Trophoblast cell (in vitro differentiated cells and primary cell): ENCODE data around the gene MACROD2.
A peak's percentile ranks its signal among the peaks of the same experiment; 100 is the strongest.

ENCODE experiments used
- DNase-seq, 2 donors: peaks; one replicate each; pipeline ENCODE4 v3.0.0-alpha.2; 2016
- H2AFZ ChIP-seq: 2 replicates; pipeline ENCODE4 v1.6.1; 2013; ENCODE audit warnings: low read length, moderate library complexity, mild to moderate bottlenecking; ENCODE audit not compliant: insufficient read depth, poor library complexity
- H2AK5ac ChIP-seq: 2 replicates; pipeline ENCODE4 v1.6.1; 2013; ENCODE audit warnings: mild to moderate bottlenecking, low read length
- H2BK120ac ChIP-seq: 2 replicates; pipeline ENCODE4 v1.6.1; 2013; ENCODE audit warnings: low read length, mild to moderate bottlenecking, moderate library complexity; ENCODE audit not compliant: insufficient read depth, poor library complexity
- H2BK12ac ChIP-seq: 2 replicates; pipeline ENCODE4 v1.6.1; 2013; ENCODE audit warnings: mild to moderate bottlenecking, low read length, moderate library complexity
- H2BK5ac ChIP-seq: 2 replicates; pipeline ENCODE4 v1.6.1; 2013; ENCODE audit warnings: low read length, low read depth, moderate library complexity, mild to moderate bottlenecking; ENCODE audit not compliant: poor library complexity
- H3K14ac ChIP-seq: 2 replicates; pipeline ENCODE4 v1.6.1; 2013; ENCODE audit warnings: mild to moderate bottlenecking, low read length
- H3K18ac ChIP-seq: 2 replicates; pipeline ENCODE4 v1.6.1; 2013; ENCODE audit warnings: mild to moderate bottlenecking, low read length
- H3K23ac ChIP-seq: 2 replicates; pipeline ENCODE4 v1.6.1; 2013; ENCODE audit warnings: low read length
- H3K27ac ChIP-seq: 2 replicates; pipeline ENCODE4 v1.5.1; 2013; ENCODE audit warnings: low read depth, mild to moderate bottlenecking, inconsistent platforms, low read length, moderate library complexity
- H3K27me3 ChIP-seq: 2 replicates; pipeline ENCODE4 v1.6.1; 2013; ENCODE audit warnings: inconsistent platforms, mild to moderate bottlenecking, low read length, moderate library complexity; ENCODE audit not compliant: insufficient read depth
- H3K36me3 ChIP-seq, 2 experiments: 1 replicate in 1 of 2; 2 replicates in 1 of 2; pipeline ENCODE4 v1.6.1; 2013; ENCODE audit warnings: low read length in 2 of 2, mild to moderate bottlenecking in 2 of 2, moderate library complexity in 1 of 2; ENCODE audit not compliant: insufficient read depth in 2 of 2, control insufficient read depth in 1 of 2
- H3K4ac ChIP-seq: 2 replicates; pipeline ENCODE4 v1.6.1; 2013; ENCODE audit warnings: low read depth, mild to moderate bottlenecking, low read length, moderate library complexity
- H3K4me1 ChIP-seq, 2 experiments: 1 replicate in 1 of 2; 2 replicates in 1 of 2; pipeline ENCODE4 v1.6.1; 2013; ENCODE audit warnings: low read length in 2 of 2, mild to moderate bottlenecking in 2 of 2, moderate library complexity in 1 of 2; ENCODE audit not compliant: insufficient read depth in 2 of 2, control insufficient read depth in 1 of 2
- H3K4me2 ChIP-seq: 2 replicates; pipeline ENCODE4 v1.6.1; 2013; ENCODE audit warnings: inconsistent platforms, mild to moderate bottlenecking, low read length, moderate library complexity
- H3K4me3 ChIP-seq: 2 replicates; pipeline ENCODE4 v1.5.1; 2013; ENCODE audit warnings: mild to moderate bottlenecking, low read depth, low read length, inconsistent platforms
- H3K79me1 ChIP-seq: one replicate; pipeline ENCODE4 v1.6.1; 2013; ENCODE audit warnings: low read length
- H3K79me2 ChIP-seq: 2 replicates; pipeline ENCODE4 v1.6.1; 2013; ENCODE audit warnings: low read length, mild to moderate bottlenecking; ENCODE audit not compliant: control insufficient read depth, insufficient read depth, poor library complexity
- H3K9ac ChIP-seq: 2 replicates; pipeline ENCODE4 v1.6.1; 2013; ENCODE audit warnings: mild to moderate bottlenecking, low read length
- H3K9me3 ChIP-seq: 2 replicates; pipeline ENCODE4 v1.6.1; 2013; ENCODE audit warnings: low read depth, mild to moderate bottlenecking, control low read depth, inconsistent platforms, low read length; ENCODE audit not compliant: insufficient read depth
- H4K12ac ChIP-seq: 2 replicates; pipeline ENCODE4 v1.6.1; 2013; ENCODE audit warnings: low read depth, mild to moderate bottlenecking, low read length, moderate library complexity
- H4K8ac ChIP-seq: 2 replicates; pipeline ENCODE4 v1.6.1; 2013; ENCODE audit warnings: low read depth, mild to moderate bottlenecking, low read length, moderate library complexity
- H4K91ac ChIP-seq: one replicate; pipeline ENCODE4 v1.6.1; 2013; ENCODE audit warnings: low read depth, mild to moderate bottlenecking, low read length, moderate library complexity
- WGBS: extraction: QIAGEN DNeasy Blood & Tissue Kit; methylation state at CpG from one replicate; pipeline ENCODE4 v1.1.7; 2013; ENCODE audit warnings: missing lambda C conversion rate; ENCODE audit not compliant: insufficient read length, insufficient coverage; ENCODE audit errors: extremely low coverage; 5-methylcytosine and 5-hydroxymethylcytosine counted together

MACROD2 gene

GRCh38 chr20:14049111-14049510 lies 53.8 kb downstream of the MACROD2 start:
- Histone ChIP-seq H3K27me3 (no peaks in the 10 kb centered on the region), H3K4me1 (no peaks in the 10 kb centered on the region), H3K9me3 (no peaks in the 10 kb centered on the region), H2AK5ac (no peak overlapping the region), H3K79me2 (no peaks in the 10 kb centered on the region), H2BK12ac (no peak overlapping the region), H3K4me2 (no peak overlapping the region), H2AFZ (no peak overlapping the region), H3K36me3 (no peaks in the 10 kb centered on the region), H2BK120ac (no peak overlapping the region), H3K23ac (no peak overlapping the region), H4K8ac (no peak overlapping the region), H3K14ac (no peak overlapping the region), H3K79me1 (no peaks in the 10 kb centered on the region), H3K27ac (no peak overlapping the region), H3K9ac (no peak overlapping the region), H4K12ac (no peak overlapping the region), H3K18ac (no peak overlapping the region), H3K4ac (no peak overlapping the region), H3K4me3 (no peak overlapping the region), H4K91ac (no peak overlapping the region), H2BK5ac (no peak overlapping the region)
- DNase-seq = no peak
- WGBS = no CpG with 5 or more reads among the region's 4 CpGs

DNA sequence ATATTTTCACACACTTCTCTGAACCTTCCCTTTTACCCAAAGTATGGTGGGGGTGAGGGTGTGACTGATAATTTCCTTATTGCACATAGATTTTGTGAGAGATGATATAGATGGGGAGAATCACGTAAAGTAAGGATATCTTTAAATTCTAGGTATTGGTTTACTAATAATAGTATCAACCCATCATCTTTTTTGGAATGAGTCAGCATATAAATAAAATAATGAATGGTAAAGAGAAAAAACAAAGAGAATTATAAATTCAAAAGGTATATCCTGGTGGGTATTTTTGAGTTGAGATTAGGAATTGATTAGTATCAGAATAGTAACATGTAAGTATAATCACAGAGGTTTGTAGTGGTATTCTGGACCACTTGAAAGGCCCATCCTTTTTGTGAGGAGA lies 56.1 kb downstream of the MACROD2 start:
- H4K8ac ChIP-seq = no peak overlapping the region
- H3K36me3 ChIP-seq = no peaks in the 10 kb centered on the region
- H4K91ac ChIP-seq = no peak overlapping the region
- H3K79me1 ChIP-seq = no peaks in the 10 kb centered on the region
- no peak overlapping the region for H3K4me2 ChIP-seq
- no peaks in the 10 kb centered on the region for H3K9me3 ChIP-seq
- H3K18ac ChIP-seq = no peak overlapping the region
- H3K23ac ChIP-seq = no peak overlapping the region
- no CpG with 5 or more reads among the region's 1 CpG for WGBS
- no peak overlapping the region for H2AFZ ChIP-seq
- H3K79me2 ChIP-seq = no peaks in the 10 kb centered on the region
- no peaks in the 10 kb centered on the region for H3K4me1 ChIP-seq
- no peak overlapping the region for H3K4ac ChIP-seq
- no peak overlapping the region for H3K27ac ChIP-seq
- H3K27me3 ChIP-seq = no peaks in the 10 kb centered on the region
- H4K12ac ChIP-seq = no peak overlapping the region
- H2AK5ac ChIP-seq = no peak overlapping the region
- no peak overlapping the region for H3K9ac ChIP-seq
- H2BK120ac ChIP-seq = no peak overlapping the region
- H3K4me3 ChIP-seq = no peak overlapping the region
- no peak overlapping the region for H2BK5ac ChIP-seq
- H2BK12ac ChIP-seq = no peak overlapping the region
- H3K14ac ChIP-seq = no peak overlapping the region
- no peak for DNase-seq

DNA sequence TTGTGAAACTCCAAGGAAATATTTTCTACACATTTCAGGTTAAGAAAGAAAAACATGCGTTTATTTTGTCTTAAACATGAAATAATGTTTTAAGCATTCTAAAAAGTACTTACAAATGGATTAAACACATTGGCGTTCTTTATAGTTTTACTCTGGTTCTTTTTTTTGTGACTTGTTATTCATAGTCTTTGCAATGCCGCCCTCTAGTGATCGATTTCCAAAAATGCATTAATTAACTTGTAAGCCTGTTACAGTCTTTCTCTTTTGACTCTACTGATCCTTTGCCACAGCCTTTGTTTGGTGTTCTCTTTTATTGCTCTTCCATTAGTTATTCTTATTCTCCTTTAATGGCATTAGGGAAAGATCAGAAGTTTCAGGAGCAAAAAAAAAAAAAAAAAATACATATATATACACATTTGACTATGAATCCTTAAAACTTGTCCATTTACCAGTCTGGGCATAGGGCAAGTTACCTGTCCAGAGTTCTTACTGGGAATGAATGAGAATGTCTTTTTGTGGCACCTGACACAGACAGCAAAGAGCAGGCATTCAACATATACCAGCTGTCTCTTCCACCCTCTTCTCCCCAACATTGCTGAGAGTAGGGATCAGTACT lies 59.9 kb downstream of the MACROD2 start:
- H3K4me3 ChIP-seq = no peak overlapping the region
- H3K27me3 ChIP-seq = no peaks in the 10 kb centered on the region
- H3K9ac ChIP-seq = no peak overlapping the region
- no peaks in the 10 kb centered on the region for H3K9me3 ChIP-seq
- no peak overlapping the region for H4K91ac ChIP-seq
- no peak overlapping the region for H4K8ac ChIP-seq
- no peak overlapping the region for H3K14ac ChIP-seq
- no peak overlapping the region for H2BK12ac ChIP-seq
- no peak overlapping the region for H3K27ac ChIP-seq
- H3K4me2 ChIP-seq = no peak overlapping the region
- no peak overlapping the region for H2AFZ ChIP-seq
- H4K12ac ChIP-seq = no peak overlapping the region
- no peaks in the 10 kb centered on the region for H3K79me2 ChIP-seq
- peak; percentile 30 to 83 for DNase-seq
- no peak overlapping the region for H2BK5ac ChIP-seq
- H3K79me1 ChIP-seq = no peaks in the 10 kb centered on the region
- no peaks in the 10 kb centered on the region for H3K4me1 ChIP-seq
- no peak overlapping the region for H2AK5ac ChIP-seq
- no CpG with 5 or more reads among the region's 4 CpGs for WGBS
- no peak overlapping the region for H2BK120ac ChIP-seq
- no peak overlapping the region for H3K23ac ChIP-seq
- no peak overlapping the region for H3K4ac ChIP-seq
- H3K18ac ChIP-seq = no peak overlapping the region
- H3K36me3 ChIP-seq = no peaks in the 10 kb centered on the region

DNA sequence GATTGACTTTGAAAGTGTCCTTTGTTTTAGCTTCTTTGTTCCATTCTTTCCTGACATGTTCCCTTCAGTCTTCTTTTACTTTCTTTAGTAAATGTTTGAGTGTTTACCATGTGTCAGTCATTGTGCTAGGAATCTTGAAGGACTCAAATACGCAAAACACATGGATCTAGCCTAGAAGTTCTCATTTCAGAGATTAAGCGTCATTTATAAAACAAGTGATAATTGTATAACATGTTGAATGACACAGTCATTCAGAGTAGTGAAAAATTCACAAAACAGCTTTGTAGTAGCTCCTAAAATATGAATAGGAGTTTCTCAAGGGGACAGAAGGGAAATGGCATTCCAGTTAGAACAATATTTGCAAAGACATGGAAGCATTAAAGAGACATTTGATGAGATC lies 66.9 kb downstream of the MACROD2 start:
- no peak overlapping the region for H4K8ac ChIP-seq
- no CpG with 5 or more reads among the region's 2 CpGs for WGBS

More for the DNA sequence above, 66.9 kb downstream of the MACROD2 start:
- Histone ChIP-seq H3K9me3 (no peaks in the 10 kb centered on the region), H3K4me2 (no peak overlapping the region), H4K91ac (no peak overlapping the region), H2BK12ac (no peak overlapping the region), H3K4me1 (no peaks in the 10 kb centered on the region), H4K12ac (no peak overlapping the region), H3K27ac (no peak overlapping the region), H2BK120ac (no peak overlapping the region), H3K4me3 (no peak overlapping the region), H2AFZ (no peak overlapping the region), H3K27me3 (no peaks in the 10 kb centered on the region), H3K79me2 (no peaks in the 10 kb centered on the region), H3K18ac (no peak overlapping the region), H2AK5ac (no peak overlapping the region), H3K9ac (no peak overlapping the region), H3K36me3 (no peaks in the 10 kb centered on the region), H3K23ac (no peak overlapping the region), H3K14ac (no peak overlapping the region), H3K4ac (no peak overlapping the region), H2BK5ac (no peak overlapping the region), H3K79me1 (no peaks in the 10 kb centered on the region)
- no peak for DNase-seq
